Keratinocyte (primary cell): ENCODE measurements around the gene HTRA1. TPM values are rescaled to one million over a fixed set of nuclear protein-coding genes. Genes with fewer than 3 reads are reported as not detected.

Source experiments
- DNase-seq: peaks from one replicate; pipeline ENCODE4 v3.0.0-alpha.2; 2011; ENCODE audit warnings: low read depth, missing footprints, low spot score
- FAIRE-seq: peaks from 2 replicates; lab custom pipeline; 2011; peaks lifted over from hg19 to GRCh38; lab: Jason Lieb, UNC
- H2AFZ ChIP-seq: 2 replicates; pipeline ENCODE4 v1.6.0; 2012; ENCODE audit warnings: low read length, control low read depth, inconsistent platforms; ENCODE audit not compliant: control insufficient read depth
- H3K27ac ChIP-seq: 2 replicates; pipeline ENCODE4 v1.5.1; 2011; ENCODE audit warnings: low read length; ENCODE audit not compliant: control insufficient read depth, insufficient read depth
- H3K27me3 ChIP-seq: 3 replicates; pipeline ENCODE4 v1.6.0; 2011; ENCODE audit warnings: low read length; ENCODE audit not compliant: control insufficient read depth, insufficient read depth; ENCODE audit errors: extremely low read depth
- H3K36me3 ChIP-seq, 2 experiments: 2 replicates in 1 of 2; 3 replicates in 1 of 2; pipeline ENCODE4 v1.5.1; 2011; ENCODE audit warnings: low read length in 2 of 2, mild to moderate bottlenecking in 1 of 2; ENCODE audit not compliant: control insufficient read depth in 2 of 2, insufficient read depth in 2 of 2; ENCODE audit errors: extremely low read depth in 1 of 2
- H3K4me1 ChIP-seq: 3 replicates; pipeline ENCODE4 v1.5.1; 2011; ENCODE audit warnings: low read length; ENCODE audit not compliant: control insufficient read depth, insufficient read depth; ENCODE audit errors: extremely low read depth
- H3K4me2 ChIP-seq: 3 replicates; pipeline ENCODE4 v1.6.0; 2011; ENCODE audit warnings: low read depth, low read length; ENCODE audit not compliant: control insufficient read depth, insufficient read depth; ENCODE audit errors: extremely low read depth
- H3K4me3 ChIP-seq, 3 experiments: fragments of 200-600 bp in 1 of 3; sonication (generic) in 1 of 3; 2 replicates in 2 of 3; 3 replicates in 1 of 3; pipeline ENCODE4 v1.5.1; 2011 to 2016; ENCODE audit warnings: low read length in 3 of 3, mild to moderate bottlenecking in 3 of 3, control low read depth in 2 of 3, inconsistent platforms in 1 of 3, low read depth in 1 of 3, mixed read lengths in 1 of 3, mixed run types in 1 of 3, moderate library complexity in 1 of 3; ENCODE audit not compliant: control insufficient read depth in 2 of 3, insufficient read depth in 2 of 3; ENCODE audit errors: extremely low read depth in 1 of 3
- H3K79me2 ChIP-seq: 2 replicates; pipeline ENCODE4 v1.6.0; 2012; ENCODE audit warnings: low read length; ENCODE audit not compliant: control insufficient read depth, insufficient read depth
- H3K9ac ChIP-seq: 3 replicates; pipeline ENCODE4 v1.6.0; 2011; ENCODE audit warnings: low read length; ENCODE audit not compliant: control insufficient read depth, insufficient read depth; ENCODE audit errors: extremely low read depth
- H3K9me1 ChIP-seq: 3 replicates; pipeline ENCODE4 v1.6.0; 2011; ENCODE audit warnings: low read length; ENCODE audit not compliant: control insufficient read depth, insufficient read depth; ENCODE audit errors: extremely low read depth
- H3K9me3 ChIP-seq: 2 replicates; pipeline ENCODE4 v1.5.1; 2012; ENCODE audit warnings: low read depth, low read length; ENCODE audit not compliant: control insufficient read depth
- H4K20me1 ChIP-seq: 3 replicates; pipeline ENCODE4 v1.6.0; 2011; ENCODE audit warnings: low read length; ENCODE audit not compliant: control insufficient read depth, insufficient read depth; ENCODE audit errors: extremely low read depth
- EZH2 ChIP-seq: IDR thresholded peaks from one replicate; pipeline ENCODE4 v1.6.1; 2012; ENCODE audit warnings: inconsistent platforms, mild to moderate bottlenecking, low read length, moderate library complexity
- dilution Hi-C: fragments of 300-500 bp; cut with MboI; formaldehyde crosslinking; loops from one replicate; pipeline ENCODE4 v1.7.0; 2020; ENCODE audit warnings: low sequenced_read_pairs; ENCODE audit not compliant: extremely low pct_ligation_motif_present
- polyA plus RNA-seq, 5 experiments: library from polyadenylated mRNA; depleted of rRNA in 3 of 5; stranded (reverse) in 3 of 5; stranded (forward) in 1 of 5; unstranded in 1 of 5; fragments of >200 nt; gene quantifications; 1 replicate in 1 of 5; 2 replicates in 3 of 5; 3 replicates in 1 of 5; pipeline versions ENCODE4 v1.2.1 to v1.2.3, GENCODE V29; 2011 to 2012; ENCODE audit warnings: missing spikeins in 2 of 5, low read depth in 1 of 5, low replicate concordance in 1 of 5
- TF ChIP-seq, protein P1 (sequence below), 3 experiments: IDR thresholded peaks in 1 of 3; conservative IDR thresholded peaks in 1 of 3; optimal IDR thresholded peaks in 1 of 3; 2 replicates in 2 of 3; 3 replicates in 1 of 3; pipeline versions ENCODE3 to v1.5.1; 2011; ENCODE audit warnings: low read length in 3 of 3, mild to moderate bottlenecking in 3 of 3, moderate library complexity in 2 of 3, control low read depth in 1 of 3, inconsistent platforms in 1 of 3; ENCODE audit not compliant: insufficient read depth in 2 of 3; ENCODE audit errors: extremely low read depth in 1 of 3

Gene HTRA1
- polyA plus RNA-seq, 1 donor (not counting 4 experiments of a cell fraction or from before 2014, with no cell fraction given) = 412 TPM

DNA sequence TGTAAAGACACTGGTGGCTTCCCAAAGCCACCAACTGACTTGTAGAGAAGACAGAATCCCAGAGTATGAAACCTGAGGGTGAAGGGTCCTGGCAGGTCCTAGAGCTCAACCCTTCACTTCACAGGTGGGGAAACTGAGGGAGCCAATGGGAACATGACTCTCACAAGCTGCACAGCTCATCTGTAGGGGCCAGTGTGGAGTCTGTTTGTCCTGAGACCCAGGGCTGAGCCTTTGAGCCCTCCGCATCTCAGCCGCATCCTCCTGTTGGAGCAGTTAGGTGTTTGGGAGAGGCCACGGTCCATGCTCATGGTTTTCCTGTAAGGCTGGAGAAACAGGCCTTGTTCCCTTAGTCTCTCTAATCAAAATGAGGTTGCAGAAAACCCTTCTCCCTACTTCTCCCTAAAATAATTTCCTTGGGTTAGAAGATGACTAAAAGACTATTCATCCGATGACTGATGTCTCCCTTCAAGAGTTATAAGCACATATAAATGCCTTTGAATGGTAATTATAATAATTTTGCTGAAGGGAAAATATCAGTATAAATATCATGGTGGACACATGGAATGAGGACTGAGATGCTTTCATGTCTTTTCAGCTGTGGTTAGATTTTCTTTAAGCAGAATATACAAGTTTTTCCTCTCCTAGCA is 10.3 kb downstream of the HTRA1 start:
- no peak for TF ChIP-seq EZH2
- TF ChIP-seq, protein P1, sequence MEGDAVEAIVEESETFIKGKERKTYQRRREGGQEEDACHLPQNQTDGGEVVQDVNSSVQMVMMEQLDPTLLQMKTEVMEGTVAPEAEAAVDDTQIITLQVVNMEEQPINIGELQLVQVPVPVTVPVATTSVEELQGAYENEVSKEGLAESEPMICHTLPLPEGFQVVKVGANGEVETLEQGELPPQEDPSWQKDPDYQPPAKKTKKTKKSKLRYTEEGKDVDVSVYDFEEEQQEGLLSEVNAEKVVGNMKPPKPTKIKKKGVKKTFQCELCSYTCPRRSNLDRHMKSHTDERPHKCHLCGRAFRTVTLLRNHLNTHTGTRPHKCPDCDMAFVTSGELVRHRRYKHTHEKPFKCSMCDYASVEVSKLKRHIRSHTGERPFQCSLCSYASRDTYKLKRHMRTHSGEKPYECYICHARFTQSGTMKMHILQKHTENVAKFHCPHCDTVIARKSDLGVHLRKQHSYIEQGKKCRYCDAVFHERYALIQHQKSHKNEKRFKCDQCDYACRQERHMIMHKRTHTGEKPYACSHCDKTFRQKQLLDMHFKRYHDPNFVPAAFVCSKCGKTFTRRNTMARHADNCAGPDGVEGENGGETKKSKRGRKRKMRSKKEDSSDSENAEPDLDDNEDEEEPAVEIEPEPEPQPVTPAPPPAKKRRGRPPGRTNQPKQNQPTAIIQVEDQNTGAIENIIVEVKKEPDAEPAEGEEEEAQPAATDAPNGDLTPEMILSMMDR (optimal IDR thresholded peaks at IDR 0.05 in 1 of 3, IDR thresholded peaks at IDR 0.05 in 1 of 3, conservative IDR thresholded peaks at IDR 0.05 in 1 of 3; ENCODE audit: extremely low read depth in 1 of 3, insufficient read depth in 2 of 3, low read length in 3 of 3) = no peak
- H4K20me1 ChIP-seq = peaks cover 7% of the 10 kb centered on the region
- no peak overlapping the region for H3K4me3 ChIP-seq
- H3K79me2 ChIP-seq = peaks cover 59% of the 10 kb centered on the region
- H3K27me3 ChIP-seq = peaks cover 2% of the 10 kb centered on the region
- H3K4me2 ChIP-seq = peak overlapping the region; percentile 31
- dilution Hi-C loops = no loop called here
- H3K27ac ChIP-seq = peak overlapping the region; percentile 5
- peaks cover 70% of the 10 kb centered on the region for H3K4me1 ChIP-seq
- H3K9me3 ChIP-seq = no peaks in the 10 kb centered on the region
- FAIRE-seq (peak; percentile 34), DNase-seq (no peak)
- no peak overlapping the region for H3K9ac ChIP-seq
- peaks cover 5 to 10% of the 10 kb centered on the region in 2 experiments for H3K36me3 ChIP-seq
- H2AFZ ChIP-seq = no peak overlapping the region
- peaks cover 3% of the 10 kb centered on the region for H3K9me1 ChIP-seq

DNA sequence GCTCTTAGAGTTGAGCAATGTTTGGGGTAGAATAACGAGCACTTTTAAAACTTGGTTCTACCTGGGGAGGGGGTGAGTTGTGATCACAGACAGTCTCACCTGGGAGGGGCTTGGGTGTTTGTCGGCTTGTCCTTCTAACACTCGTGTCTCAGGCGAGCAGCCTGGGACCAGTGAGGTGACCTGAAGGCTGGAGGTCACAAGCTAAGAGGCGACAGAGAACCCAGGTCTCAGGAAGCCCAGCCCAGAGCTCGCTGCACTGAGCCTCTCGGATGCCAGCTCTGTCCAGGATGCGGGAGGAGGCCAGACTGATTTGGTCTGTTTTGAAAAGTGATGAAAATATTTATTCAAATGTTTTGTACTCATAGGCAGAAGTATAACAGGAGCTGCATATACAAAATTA is 11.8 kb downstream of the HTRA1 start:
- FAIRE-seq = no peak
- peaks cover 4% of the 10 kb centered on the region for H3K9me1 ChIP-seq
- peaks cover 8% of the 10 kb centered on the region for H4K20me1 ChIP-seq
- no peak overlapping the region for H3K9ac ChIP-seq
- no peak overlapping the region for H3K27ac ChIP-seq
- no peaks in the 10 kb centered on the region for H3K27me3 ChIP-seq
- H3K4me2 ChIP-seq = no peak overlapping the region
- dilution Hi-C loops = no loop called here
- no peak overlapping the region for H3K4me3 ChIP-seq
- TF ChIP-seq, protein P1 (optimal IDR thresholded peaks at IDR 0.05 in 1 of 3, IDR thresholded peaks at IDR 0.05 in 1 of 3, conservative IDR thresholded peaks at IDR 0.05 in 1 of 3; ENCODE audit: extremely low read depth in 1 of 3, insufficient read depth in 2 of 3, low read length in 3 of 3) = no peak
- TF ChIP-seq EZH2 = no peak
- H3K4me1 ChIP-seq = peaks cover 65% of the 10 kb centered on the region
- no peak for DNase-seq
- H3K9me3 ChIP-seq = no peaks in the 10 kb centered on the region
- peaks cover 50% of the 10 kb centered on the region for H3K79me2 ChIP-seq
- peaks cover under 1 to 3% of the 10 kb centered on the region in 2 experiments for H3K36me3 ChIP-seq
- no peak overlapping the region for H2AFZ ChIP-seq
